Large intestine (tissue), 3 donors: ENCODE data around the gene ZNF385B. TPM values are rescaled to one million over a fixed set of nuclear protein-coding genes. Genes with fewer than 3 reads are reported as not detected.
A peak's percentile ranks its signal among the peaks of the same experiment; 100 is the strongest.

Experiments used
- DNase-seq, 2 donors: peaks; one replicate each; pipeline versions ENCODE4 v3.0.0 to v3.0.0-alpha.2; 2013
- H3K27ac ChIP-seq: one replicate; pipeline ENCODE4 v1.5.1; 2013; ENCODE audit warnings: low read length
- H3K27me3 ChIP-seq: 2 replicates; pipeline ENCODE4 v1.6.1; 2013; ENCODE audit warnings: low read length; ENCODE audit not compliant: control insufficient read depth, insufficient read depth
- H3K36me3 ChIP-seq: 2 replicates; pipeline ENCODE4 v1.6.1; 2013; ENCODE audit warnings: low read length; ENCODE audit not compliant: control insufficient read depth, insufficient read depth
- H3K4me1 ChIP-seq: one replicate; pipeline ENCODE4 v1.6.1; 2013; ENCODE audit warnings: low read length; ENCODE audit not compliant: control insufficient read depth, insufficient read depth
- H3K4me3 ChIP-seq: one replicate; pipeline ENCODE4 v1.5.1; 2013; ENCODE audit warnings: low read length
- H3K9me3 ChIP-seq: one replicate; pipeline ENCODE4 v1.6.1; 2013; ENCODE audit warnings: mild to moderate bottlenecking, low read depth, low read length, moderate library complexity; ENCODE audit not compliant: control insufficient read depth
- WGBS: methylation state at CpG from one replicate; pipeline ENCODE4 v1.1.5; 2013; ENCODE audit warnings: low lambda C conversion rate; ENCODE audit not compliant: insufficient coverage; 5-methylcytosine and 5-hydroxymethylcytosine counted together
- polyA plus RNA-seq: library from polyadenylated mRNA; unstranded; fragments of 120-200 nt; gene quantifications from one replicate; pipeline ENCODE4 v1.2.1, GENCODE V29; 2013

Gene ZNF385B
- polyA plus RNA-seq, 1 donor, result 2.0 TPM

- Histone ChIP-seq H3K27ac (no peak overlapping the region), H3K36me3 (no peaks in the 10 kb centered on the region), H3K4me1 (no peaks in the 10 kb centered on the region), H3K9me3 (no peaks in the 10 kb centered on the region), H3K4me3 (no peak overlapping the region), H3K27me3 (peaks cover 28% of the 10 kb centered on the region)
- no CpG with 5 or more reads among the region's 5 CpGs for WGBS
- DNase-seq, result no peak
These were observed 5.2 kb downstream of the ZNF385B start for GRCh38 chr2:179856205-179856604.

- Histone ChIP-seq H3K4me3 (no peak overlapping the region), H3K36me3 (no peaks in the 10 kb centered on the region), H3K9me3 (no peaks in the 10 kb centered on the region), H3K27ac (no peak overlapping the region), H3K4me1 (no peaks in the 10 kb centered on the region), H3K27me3 (peaks cover 26% of the 10 kb centered on the region)
- DNase-seq, result no peak
- WGBS, result no CpG with 5 or more reads among the region's 1 CpG
These were observed 5.7 kb downstream of the ZNF385B start for GRCh38 chr2:179855673-179856072.

GRCh38 chr2:179854891-179855290 lies 6.5 kb downstream of the ZNF385B start:
- H3K4me3 ChIP-seq, result no peak overlapping the region
- H3K9me3 ChIP-seq, result no peaks in the 10 kb centered on the region
- no peak for DNase-seq
- 67% methylated on average over 1 of the region's 3 CpGs for WGBS
- no peaks in the 10 kb centered on the region for H3K36me3 ChIP-seq
- peaks cover 19% of the 10 kb centered on the region for H3K27me3 ChIP-seq
- no peaks in the 10 kb centered on the region for H3K4me1 ChIP-seq
- H3K27ac ChIP-seq, result no peak overlapping the region

- H3K27me3 ChIP-seq, result peaks cover 9% of the 10 kb centered on the region
- no peak overlapping the region for H3K4me3 ChIP-seq
- DNase-seq, result no peak
- no peaks in the 10 kb centered on the region for H3K36me3 ChIP-seq
- no peaks in the 10 kb centered on the region for H3K9me3 ChIP-seq
- H3K27ac ChIP-seq, result no peak overlapping the region
- no peaks in the 10 kb centered on the region for H3K4me1 ChIP-seq
These were observed 8.3 kb downstream of the ZNF385B start for GRCh38 chr2:179853108-179853507.

GRCh38 chr2:179850188-179850587 lies 11.2 kb downstream of the ZNF385B start:
- WGBS, result no CpG with 5 or more reads among the region's 1 CpG
- Histone ChIP-seq H3K27me3 (peaks cover 2% of the 10 kb centered on the region), H3K4me1 (no peaks in the 10 kb centered on the region), H3K36me3 (no peaks in the 10 kb centered on the region), H3K4me3 (no peak overlapping the region), H3K27ac (no peak overlapping the region), H3K9me3 (no peaks in the 10 kb centered on the region)
- no peak for DNase-seq

- Histone ChIP-seq H3K27me3 (peaks cover 2% of the 10 kb centered on the region), H3K4me1 (no peaks in the 10 kb centered on the region), H3K27ac (no peak overlapping the region), H3K4me3 (no peak overlapping the region), H3K36me3 (no peaks in the 10 kb centered on the region), H3K9me3 (no peaks in the 10 kb centered on the region)
- DNase-seq, result no peak
These were observed 11.7 kb downstream of the ZNF385B start for GRCh38 chr2:179849719-179850118.

GRCh38 chr2:179843541-179843940 lies 17.9 kb downstream of the ZNF385B start:
- Histone ChIP-seq H3K27ac (no peak overlapping the region), H3K4me1 (no peaks in the 10 kb centered on the region), H3K9me3 (no peaks in the 10 kb centered on the region), H3K4me3 (no peak overlapping the region), H3K27me3 (peaks cover 5% of the 10 kb centered on the region), H3K36me3 (no peaks in the 10 kb centered on the region)
- no peak for DNase-seq

GRCh38 chr2:179842498-179843153 lies 18.8 kb downstream of the ZNF385B start:
- Histone ChIP-seq H3K9me3 (no peaks in the 10 kb centered on the region), H3K4me3 (no peak overlapping the region), H3K27me3 (peaks cover 5% of the 10 kb centered on the region), H3K36me3 (no peaks in the 10 kb centered on the region), H3K27ac (no peak overlapping the region), H3K4me1 (no peaks in the 10 kb centered on the region)
- WGBS, result no CpG with 5 or more reads among the region's 4 CpGs
- peak in 1 of 2 donors; percentile 3 for DNase-seq

- no peak overlapping the region for H3K4me3 ChIP-seq
- H3K27me3 ChIP-seq, result peaks cover 4% of the 10 kb centered on the region
- no peaks in the 10 kb centered on the region for H3K9me3 ChIP-seq
- H3K27ac ChIP-seq, result no peak overlapping the region
- no peaks in the 10 kb centered on the region for H3K4me1 ChIP-seq
- DNase-seq, result no peak
- no CpG with 5 or more reads among the region's 1 CpG for whole genome bisulfite sequencing
- no peaks in the 10 kb centered on the region for H3K36me3 ChIP-seq
These were observed 20.6 kb downstream of the ZNF385B start for GRCh38 chr2:179840840-179841239.

GRCh38 chr2:179837408-179837807 lies 24.0 kb downstream of the ZNF385B start:
- no peaks in the 10 kb centered on the region for H3K4me1 ChIP-seq
- no peak overlapping the region for H3K27ac ChIP-seq
- H3K36me3 ChIP-seq, result no peaks in the 10 kb centered on the region
- peaks cover 4% of the 10 kb centered on the region for H3K27me3 ChIP-seq
- 86% methylated on average over 2 of the region's 4 CpGs for WGBS
- no peak overlapping the region for H3K4me3 ChIP-seq
- no peak for DNase-seq
- no peaks in the 10 kb centered on the region for H3K9me3 ChIP-seq

- no peak for DNase-seq
- H3K4me1 ChIP-seq, result no peaks in the 10 kb centered on the region
- H3K4me3 ChIP-seq, result no peak overlapping the region
- no peak overlapping the region for H3K27ac ChIP-seq
- WGBS, result 100% methylated on average over 1 of the region's 3 CpGs
- no peaks in the 10 kb centered on the region for H3K36me3 ChIP-seq
- H3K9me3 ChIP-seq, result no peaks in the 10 kb centered on the region
- no peaks in the 10 kb centered on the region for H3K27me3 ChIP-seq
These were observed 31.2 kb downstream of the ZNF385B start for GRCh38 chr2:179830043-179830787.
